C4-2B (cell line): Measurements from ENCODE around the gene RBMS3.

Experiments
- ZFX ChIP-seq: fragments of 450-650 bp; IDR thresholded peaks from 2 replicates; pipeline ENCODE4 v1.6.1; 2017
- TF ChIP-seq, protein P1 (sequence below): fragments of 450-650 bp; conservative IDR thresholded peaks from 2 replicates; pipeline ENCODE4 v1.5.1; 2017; ENCODE audit warnings: mild to moderate bottlenecking

- TF ChIP-seq, protein P1, sequence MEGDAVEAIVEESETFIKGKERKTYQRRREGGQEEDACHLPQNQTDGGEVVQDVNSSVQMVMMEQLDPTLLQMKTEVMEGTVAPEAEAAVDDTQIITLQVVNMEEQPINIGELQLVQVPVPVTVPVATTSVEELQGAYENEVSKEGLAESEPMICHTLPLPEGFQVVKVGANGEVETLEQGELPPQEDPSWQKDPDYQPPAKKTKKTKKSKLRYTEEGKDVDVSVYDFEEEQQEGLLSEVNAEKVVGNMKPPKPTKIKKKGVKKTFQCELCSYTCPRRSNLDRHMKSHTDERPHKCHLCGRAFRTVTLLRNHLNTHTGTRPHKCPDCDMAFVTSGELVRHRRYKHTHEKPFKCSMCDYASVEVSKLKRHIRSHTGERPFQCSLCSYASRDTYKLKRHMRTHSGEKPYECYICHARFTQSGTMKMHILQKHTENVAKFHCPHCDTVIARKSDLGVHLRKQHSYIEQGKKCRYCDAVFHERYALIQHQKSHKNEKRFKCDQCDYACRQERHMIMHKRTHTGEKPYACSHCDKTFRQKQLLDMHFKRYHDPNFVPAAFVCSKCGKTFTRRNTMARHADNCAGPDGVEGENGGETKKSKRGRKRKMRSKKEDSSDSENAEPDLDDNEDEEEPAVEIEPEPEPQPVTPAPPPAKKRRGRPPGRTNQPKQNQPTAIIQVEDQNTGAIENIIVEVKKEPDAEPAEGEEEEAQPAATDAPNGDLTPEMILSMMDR: no peak
- TF ChIP-seq ZFX: no peak
Observed at GRCh38 chr3:29822071-29822470, 541.2 kb downstream of the RBMS3 start.
